Activated effector memory CD4-positive, alpha-beta T cell treated with anti-CD3 and anti-CD28 coated beads, Interleukin-2, amount 50 U/mL, for 16 hours (primary cell): ENCODE data around the gene KIF1B.

Experiments
- DNase-seq: peaks from one replicate; pipeline ENCODE4 v3.0.0-alpha.2; 2020

The KIF1B gene

DNA sequence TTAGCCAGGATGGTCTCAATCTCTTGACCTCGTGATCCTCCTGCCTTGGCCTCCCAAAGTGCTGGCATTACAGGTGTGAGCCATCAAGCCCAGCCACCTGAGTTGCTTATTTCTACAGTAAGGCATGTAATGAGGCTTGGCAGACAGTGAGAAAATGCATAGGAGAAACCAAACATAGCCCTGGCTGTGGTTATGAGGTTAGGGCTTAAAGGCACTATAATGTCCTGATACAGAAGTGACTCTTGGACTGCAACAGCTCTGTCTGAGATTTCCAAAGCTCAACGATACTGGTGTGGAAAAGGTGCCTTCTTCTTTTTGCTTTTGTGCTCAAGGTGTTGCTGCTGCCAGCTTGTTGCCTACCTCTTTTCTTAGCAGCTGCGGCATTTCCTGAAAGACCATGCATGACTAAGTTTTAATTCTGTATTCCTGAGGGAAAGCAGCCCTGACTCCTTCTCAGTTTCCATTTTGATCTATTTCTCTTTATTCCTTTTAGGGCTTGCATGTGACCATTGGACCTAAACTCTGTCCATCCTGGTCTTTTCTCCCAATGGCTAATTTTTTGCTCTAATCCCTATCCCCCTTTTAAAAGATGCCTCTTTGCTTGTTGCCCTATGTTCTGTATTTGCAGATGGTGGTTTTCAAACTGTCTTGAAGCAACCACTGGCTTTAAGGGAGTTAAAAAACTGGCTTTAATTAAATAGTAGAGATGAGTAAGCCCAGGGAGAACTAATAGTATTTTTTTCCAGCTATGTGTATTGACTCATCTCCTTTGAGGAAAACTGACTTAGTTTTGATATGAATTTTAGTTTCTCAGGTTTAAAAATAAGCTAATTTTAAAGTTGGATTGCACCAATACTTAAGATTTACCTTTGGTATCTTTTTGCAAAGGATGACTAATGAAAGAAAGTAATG lies 70.3 kb downstream of the KIF1B start:
- no peak for DNase-seq

- no peak for DNase-seq
Measured at GRCh38 chr1:10283318-10283984, 73.1 kb downstream of the KIF1B start.

- no peak for DNase-seq
Measured at GRCh38 chr1:10286244-10286643, 75.9 kb downstream of the KIF1B start.

DNA sequence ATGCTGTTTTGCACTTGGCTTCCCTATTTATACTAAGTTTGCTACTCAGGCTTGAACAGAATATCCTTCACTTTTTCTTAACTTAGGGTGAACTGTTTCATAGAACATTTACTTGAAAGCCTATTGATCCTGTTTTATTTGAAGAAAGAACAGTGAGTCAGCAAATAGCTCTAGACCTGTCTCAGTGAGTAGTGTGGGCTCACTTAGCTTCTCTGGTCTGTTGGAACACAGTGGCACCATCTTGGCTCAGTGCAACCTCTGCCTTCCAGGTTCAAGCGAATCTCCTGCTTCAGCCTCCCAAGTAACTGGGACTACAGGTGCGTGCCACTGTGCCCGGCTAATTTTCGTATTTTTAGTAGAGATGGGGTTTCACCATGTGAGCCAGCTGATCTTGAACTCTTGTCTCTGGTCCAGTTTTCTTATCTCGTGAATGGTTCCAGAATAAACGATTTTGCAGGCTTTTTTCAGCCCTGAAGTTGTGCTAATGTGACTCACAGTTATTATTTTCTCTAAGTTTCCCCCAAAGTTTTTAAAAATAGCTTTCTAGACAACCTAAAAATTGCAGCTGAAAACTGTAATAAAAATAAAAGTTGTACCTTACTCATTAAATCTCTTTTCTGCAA lies 76.8 kb downstream of the KIF1B start:
- DNase-seq, result no peak

DNA sequence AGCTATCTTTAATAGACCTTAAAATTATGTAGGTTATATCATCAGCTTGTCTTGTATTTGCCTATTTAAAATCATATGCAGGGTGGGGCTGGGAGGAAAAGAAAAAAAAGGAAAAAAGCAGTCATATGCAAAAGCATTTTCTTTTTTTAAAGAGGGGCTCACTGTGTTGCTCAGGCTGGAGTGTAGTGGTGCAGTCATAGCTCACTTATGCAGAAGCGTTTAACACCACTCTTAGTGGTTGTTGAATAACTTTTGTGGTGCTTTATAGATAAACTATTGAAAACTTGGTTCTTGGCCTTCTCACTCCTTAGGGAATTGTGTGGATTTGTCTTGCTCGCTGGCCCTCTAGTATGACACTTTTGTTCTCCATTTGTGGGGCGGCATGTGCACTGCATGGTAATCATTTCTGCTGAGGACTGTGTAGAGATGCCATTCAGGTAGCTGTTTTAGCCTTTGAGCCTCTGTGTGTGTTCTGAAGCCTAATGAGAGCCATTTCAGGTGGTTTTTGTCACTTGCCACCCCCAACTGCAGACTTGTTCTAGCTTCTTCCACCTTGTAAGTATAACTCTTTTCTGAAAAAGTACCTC lies 77.8 kb downstream of the KIF1B start:
- DNase-seq, result no peak

- DNase-seq, result no peak
Measured at GRCh38 chr1:10291705-10292104, 81.3 kb downstream of the KIF1B start.

GRCh38 chr1:10292188-10292587 lies 81.8 kb downstream of the KIF1B start:
- DNase-seq, result no peak

DNA sequence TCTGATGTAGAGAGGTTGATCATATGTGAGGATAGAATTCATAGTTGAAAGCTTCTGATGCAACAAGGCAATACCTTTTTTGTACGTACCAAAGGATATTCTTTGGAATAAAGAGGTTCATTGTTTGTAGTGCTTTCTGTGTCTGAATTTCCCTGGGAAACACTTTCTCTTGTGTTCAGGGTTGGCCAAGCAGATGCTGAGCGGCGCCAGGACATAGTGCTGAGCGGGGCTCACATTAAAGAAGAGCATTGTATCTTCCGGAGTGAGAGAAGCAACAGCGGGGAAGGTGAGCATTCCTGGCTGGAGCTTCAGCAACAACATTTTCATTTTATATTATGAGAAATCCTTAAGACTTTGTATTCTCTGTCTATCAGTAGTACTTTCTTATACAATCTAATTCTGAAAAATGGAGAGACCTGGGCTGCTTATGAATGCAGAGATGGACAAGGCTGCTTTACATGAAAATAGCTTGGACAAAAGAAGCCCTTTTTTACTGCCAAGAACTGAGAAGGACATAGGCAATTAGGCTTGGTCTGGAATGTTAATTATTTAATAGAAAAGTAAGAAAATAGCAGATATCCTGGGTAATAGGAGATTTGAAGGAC lies 85.2 kb downstream of the KIF1B start:
- DNase-seq, result no peak

DNA sequence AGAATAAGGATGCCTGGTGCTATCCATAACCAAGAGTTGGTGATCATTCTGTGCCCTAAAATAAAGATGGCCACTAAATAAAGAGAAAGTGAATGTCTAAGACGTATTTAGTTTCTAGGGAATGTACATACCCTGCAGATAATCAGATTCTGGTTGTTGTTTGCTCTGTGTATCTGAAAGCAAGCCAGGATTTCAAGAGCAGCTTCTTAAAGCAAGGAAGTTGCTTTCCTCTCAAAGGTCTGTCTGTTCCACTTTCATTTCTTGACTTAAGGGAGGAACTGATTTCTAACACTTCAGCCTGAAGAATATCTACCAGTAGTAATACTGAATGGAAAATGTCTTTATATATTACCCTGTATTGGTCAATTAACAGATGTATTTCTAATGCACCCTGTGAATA lies 88.8 kb downstream of the KIF1B start:
- no peak for DNase-seq

GRCh38 chr1:10302416-10302815 lies 92.0 kb downstream of the KIF1B start:
- DNase-seq, result no peak

GRCh38 chr1:10304295-10304694 lies 93.9 kb downstream of the KIF1B start:
- no peak for DNase-seq

DNA sequence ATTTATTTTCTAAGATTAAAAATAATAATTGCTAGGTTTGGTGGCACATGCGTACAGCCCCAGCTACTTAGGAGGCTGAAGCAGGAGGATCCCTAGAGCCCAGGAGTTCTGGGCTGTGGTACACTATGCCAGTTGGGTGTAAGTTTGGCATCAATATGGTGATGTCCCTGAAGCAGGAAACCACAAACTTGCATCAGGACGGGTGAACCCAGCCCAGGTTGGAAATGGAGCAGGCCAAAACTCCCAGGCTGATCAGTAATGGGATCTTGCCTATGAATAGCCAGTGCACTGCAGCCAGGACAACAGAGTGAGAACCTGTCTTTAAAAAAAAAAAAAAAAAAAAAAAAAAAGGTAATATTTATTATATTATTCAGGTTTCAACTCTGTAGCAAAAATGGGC lies 96.1 kb downstream of the KIF1B start:
- DNase-seq, result no peak

- peak; percentile 68 for DNase-seq
Measured at GRCh38 chr1:10308001-10308400, 97.6 kb downstream of the KIF1B start.

GRCh38 chr1:10309243-10310011 lies 99.1 kb downstream of the KIF1B start:
- no peak for DNase-seq

- DNase-seq, result no peak
Measured at GRCh38 chr1:10316752-10317151, 106.4 kb downstream of the KIF1B start.

GRCh38 chr1:10319750-10320149 lies 109.4 kb downstream of the KIF1B start:
- DNase-seq, result no peak

- no peak for DNase-seq
Measured at GRCh38 chr1:10320336-10320735, 110.0 kb downstream of the KIF1B start.

GRCh38 chr1:10322821-10323220 lies 112.5 kb downstream of the KIF1B start:
- no peak for DNase-seq

DNA sequence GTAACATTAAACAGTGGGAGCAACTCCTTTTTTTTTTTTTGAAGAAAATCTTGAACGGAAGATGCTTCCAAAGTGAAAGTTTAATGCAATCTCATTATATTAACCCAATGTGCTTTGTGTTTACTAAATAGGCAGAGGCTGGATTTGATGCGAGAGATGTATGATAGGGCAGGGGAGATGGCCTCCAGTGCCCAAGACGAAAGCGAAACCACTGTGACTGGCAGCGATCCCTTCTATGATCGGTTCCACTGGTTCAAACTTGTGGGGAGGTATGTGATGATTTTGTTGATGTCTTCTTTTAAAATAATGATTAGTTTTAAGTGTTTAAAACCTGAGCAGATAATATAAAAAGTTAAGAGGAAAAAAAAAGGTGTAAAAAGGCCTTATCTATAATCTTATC lies 114.3 kb downstream of the KIF1B start:
- DNase-seq, result peak; percentile 68

DNA sequence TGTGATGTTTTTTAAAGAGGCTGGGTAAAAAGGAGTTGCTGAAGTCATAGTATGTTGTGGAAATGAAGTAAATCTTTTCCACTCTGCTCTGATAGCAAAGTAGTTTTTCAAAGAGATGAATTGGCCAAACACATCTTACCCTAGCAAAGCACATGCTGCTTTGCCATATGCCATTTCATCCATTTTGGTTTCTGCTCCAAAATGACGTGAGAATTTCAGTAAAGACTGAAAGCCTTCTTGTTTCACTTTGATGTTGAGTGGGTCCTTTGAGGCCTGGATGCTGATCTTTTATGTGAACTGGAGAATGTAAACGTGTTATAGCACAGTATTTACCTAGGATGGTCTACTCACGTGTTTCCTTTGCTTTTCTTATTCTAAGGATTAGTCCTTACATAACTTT lies 115.2 kb downstream of the KIF1B start:
- no peak for DNase-seq

GRCh38 chr1:10326251-10326650 lies 115.9 kb downstream of the KIF1B start:
- DNase-seq, result no peak
